SK-N-SH treated with all-trans-retinoic acid at 6 μM for 48 hours (cell line): ENCODE data around the gene LILRB3.

ENCODE experiments used
- GLIS3 ChIP-seq: fragments of 250-450 bp; sonication (Bioruptor Pico); IDR thresholded peaks from 2 replicates; pipeline ENCODE4 v1.5.0; 2020; ENCODE audit warnings: mild to moderate bottlenecking, moderate library complexity
- PPARA ChIP-seq: fragments of 250-450 bp; sonication (Bioruptor Pico); IDR thresholded peaks from 2 replicates; pipeline ENCODE4 v1.5.0; 2020; ENCODE audit warnings: mild to moderate bottlenecking, borderline replicate concordance
- TF ChIP-seq, protein P1 (sequence below): fragments of 250-450 bp; sonication (Bioruptor Pico); IDR thresholded peaks from 2 replicates; pipeline ENCODE4 v1.8.0; 2020; ENCODE audit warnings: mild to moderate bottlenecking, moderate library complexity, borderline replicate concordance
- TF ChIP-seq, protein P2 (sequence below): fragments of 250-450 bp; sonication (Bioruptor Pico); IDR thresholded peaks from 2 replicates; pipeline ENCODE4 v1.8.0; 2021; ENCODE audit warnings: low read depth, mild to moderate bottlenecking, moderate library complexity, borderline replicate concordance

DNA sequence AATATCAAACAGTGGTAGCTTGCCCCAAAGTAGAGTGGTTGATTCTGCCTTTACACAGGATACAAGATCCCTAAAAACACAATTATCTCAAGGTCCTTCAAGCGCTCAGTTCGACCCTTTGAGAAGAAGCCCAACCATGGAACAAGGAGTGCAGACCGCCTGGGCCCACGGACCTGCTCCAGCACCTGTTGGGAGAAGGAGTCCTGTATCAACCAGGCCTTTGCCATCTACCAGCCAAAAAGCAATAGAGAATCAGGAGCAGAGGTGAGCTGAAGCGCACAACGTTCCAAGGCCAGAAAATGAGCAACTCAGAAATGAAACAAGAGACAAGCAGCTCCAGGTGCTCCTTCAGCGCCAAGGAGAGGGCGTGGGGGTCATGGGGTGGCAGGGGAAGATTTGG, 6.3 kb upstream of the LILRB3 start:
- TF ChIP-seq, protein P1, sequence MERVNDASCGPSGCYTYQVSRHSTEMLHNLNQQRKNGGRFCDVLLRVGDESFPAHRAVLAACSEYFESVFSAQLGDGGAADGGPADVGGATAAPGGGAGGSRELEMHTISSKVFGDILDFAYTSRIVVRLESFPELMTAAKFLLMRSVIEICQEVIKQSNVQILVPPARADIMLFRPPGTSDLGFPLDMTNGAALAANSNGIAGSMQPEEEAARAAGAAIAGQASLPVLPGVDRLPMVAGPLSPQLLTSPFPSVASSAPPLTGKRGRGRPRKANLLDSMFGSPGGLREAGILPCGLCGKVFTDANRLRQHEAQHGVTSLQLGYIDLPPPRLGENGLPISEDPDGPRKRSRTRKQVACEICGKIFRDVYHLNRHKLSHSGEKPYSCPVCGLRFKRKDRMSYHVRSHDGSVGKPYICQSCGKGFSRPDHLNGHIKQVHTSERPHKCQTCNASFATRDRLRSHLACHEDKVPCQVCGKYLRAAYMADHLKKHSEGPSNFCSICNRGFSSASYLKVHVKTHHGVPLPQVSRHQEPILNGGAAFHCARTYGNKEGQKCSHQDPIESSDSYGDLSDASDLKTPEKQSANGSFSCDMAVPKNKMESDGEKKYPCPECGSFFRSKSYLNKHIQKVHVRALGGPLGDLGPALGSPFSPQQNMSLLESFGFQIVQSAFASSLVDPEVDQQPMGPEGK (CRISPR knock-in tag) = no peak
- no peak for TF ChIP-seq PPARA (CRISPR knock-in tag)
- TF ChIP-seq GLIS3 (CRISPR knock-in tag) = no peak
- TF ChIP-seq, protein P2, sequence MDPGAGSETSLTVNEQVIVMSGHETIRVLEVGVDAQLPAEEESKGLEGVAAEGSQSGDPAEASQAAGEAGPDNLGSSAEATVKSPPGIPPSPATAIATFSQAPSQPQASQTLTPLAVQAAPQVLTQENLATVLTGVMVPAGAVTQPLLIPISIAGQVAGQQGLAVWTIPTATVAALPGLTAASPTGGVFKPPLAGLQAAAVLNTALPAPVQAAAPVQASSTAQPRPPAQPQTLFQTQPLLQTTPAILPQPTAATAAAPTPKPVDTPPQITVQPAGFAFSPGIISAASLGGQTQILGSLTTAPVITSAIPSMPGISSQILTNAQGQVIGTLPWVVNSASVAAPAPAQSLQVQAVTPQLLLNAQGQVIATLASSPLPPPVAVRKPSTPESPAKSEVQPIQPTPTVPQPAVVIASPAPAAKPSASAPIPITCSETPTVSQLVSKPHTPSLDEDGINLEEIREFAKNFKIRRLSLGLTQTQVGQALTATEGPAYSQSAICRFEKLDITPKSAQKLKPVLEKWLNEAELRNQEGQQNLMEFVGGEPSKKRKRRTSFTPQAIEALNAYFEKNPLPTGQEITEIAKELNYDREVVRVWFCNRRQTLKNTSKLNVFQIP (CRISPR knock-in tag) = no peak
